Upper lobe of right lung (tissue), 1 donor: ENCODE data around the gene KIAA1755. TPM values are rescaled to one million over a fixed set of nuclear protein-coding genes. Genes with fewer than 3 reads are reported as not detected.
"Not testable (repeated sequence)": the region's sequence is repeated elsewhere in the genome, so short reads cannot be mapped to it uniquely, and the experiment has no call there.

Experiments used
- ATAC-seq: fragments of 200-7000 bp; cut with Tn5 transposase; one replicate; pipeline ENCODE4 v1.9.1; 2020; ENCODE audit warnings: mild to moderate bottlenecking, moderate library complexity
- DNase-seq: peaks from one replicate; pipeline ENCODE4 v3.0.0-alpha.2; 2020
- H3K27ac ChIP-seq: fragments of 200-600 bp; one replicate; pipeline ENCODE4 v1.8.0; 2022
- H3K27me3 ChIP-seq: fragments of 200-600 bp; one replicate; pipeline ENCODE4 v1.8.0; 2022; ENCODE audit warnings: mild to moderate bottlenecking
- H3K36me3 ChIP-seq: fragments of 200-600 bp; one replicate; pipeline ENCODE4 v1.8.0; 2022
- H3K4me1 ChIP-seq: fragments of 200-600 bp; one replicate; pipeline ENCODE4 v1.8.0; 2022
- H3K4me3 ChIP-seq: fragments of 200-600 bp; one replicate; pipeline ENCODE4 v1.8.0; 2022; ENCODE audit warnings: mild to moderate bottlenecking
- H3K9me3 ChIP-seq: fragments of 200-600 bp; one replicate; pipeline ENCODE4 v1.8.0; 2022
- CTCF ChIP-seq: fragments of 200-600 bp; IDR thresholded peaks from one replicate; pipeline ENCODE4 v1.8.0; 2022; ENCODE audit warnings: antibody characterized with exemption
- intact Hi-C: fragments of 100-400 bp; cut with DNase I; formaldehyde crosslinking; loops from one replicate; pipeline ENCODE4 v1.11.0; 2022
- total RNA-seq: library from RNA; stranded (reverse); fragmentation: NEBNext Ultra II Directional; extraction: Animal tissue kit (Norgen Biotek cat#: 25700); gene quantifications from one replicate; pipeline ENCODE4 v1.2.1, GENCODE V29; 2021
- donor health status: DM: no; HTN: yes; CAD: no; lungs with severe emphysema.

The KIAA1755 gene
- total RNA-seq, 1 donor from 2014 or later, result 2.3 TPM

- Histone ChIP-seq H3K9me3 (no peaks in the 10 kb centered on the region), H3K27ac (no peak overlapping the region), H3K4me3 (no peak overlapping the region), H3K27me3 (peaks cover 14% of the 10 kb centered on the region), H3K4me1 (peaks cover 9% of the 10 kb centered on the region), H3K36me3 (no peaks in the 10 kb centered on the region)
- intact Hi-C loops, result no loop called here
- ATAC-seq (no peak), DNase-seq (peak; percentile 9)
- TF ChIP-seq CTCF, result no peak
Observed at GRCh38 chr20:38255393-38255792, 5.1 kb downstream of the KIAA1755 start.

GRCh38 chr20:38254621-38255020 lies 5.9 kb downstream of the KIAA1755 start:
- H3K36me3 ChIP-seq, ATAC-seq, H3K9me3 ChIP-seq, H3K4me3 ChIP-seq, H3K4me1 ChIP-seq, H3K27ac ChIP-seq, intact Hi-C loops, H3K27me3 ChIP-seq: not testable (repeated sequence)
- peak; percentile 5 for DNase-seq

GRCh38 chr20:38253571-38253970 lies 7.0 kb downstream of the KIAA1755 start:
- intact Hi-C loops, result no loop called here
- H3K27me3 ChIP-seq, result peaks cover 7% of the 10 kb centered on the region
- ATAC-seq, result no peak
- no peaks in the 10 kb centered on the region for H3K36me3 ChIP-seq
- H3K27ac ChIP-seq, result no peak overlapping the region
- no peak overlapping the region for H3K4me3 ChIP-seq
- H3K4me1 ChIP-seq, result peaks cover 3% of the 10 kb centered on the region
- peak; percentile 1 for DNase-seq
- no peak for TF ChIP-seq CTCF
- H3K9me3 ChIP-seq, result no peaks in the 10 kb centered on the region

- DNase-seq (peak; percentile 40), ATAC-seq (no peak)
- Histone ChIP-seq H3K4me3 (no peak overlapping the region), H3K27me3 (peaks cover 7% of the 10 kb centered on the region), H3K27ac (no peak overlapping the region), H3K9me3 (no peaks in the 10 kb centered on the region), H3K4me1 (peaks cover 3% of the 10 kb centered on the region), H3K36me3 (no peaks in the 10 kb centered on the region)
- intact Hi-C loops, result no loop called here
- no peak for TF ChIP-seq CTCF
Observed at GRCh38 chr20:38252292-38253288, 7.9 kb downstream of the KIAA1755 start.

GRCh38 chr20:38251441-38251840 lies 9.1 kb downstream of the KIAA1755 start:
- H3K27me3 ChIP-seq, H3K9me3 ChIP-seq, intact Hi-C loops, H3K36me3 ChIP-seq, H3K4me3 ChIP-seq, ATAC-seq, H3K4me1 ChIP-seq, H3K27ac ChIP-seq: not testable (repeated sequence)
- peak; percentile 21 for DNase-seq

- Histone ChIP-seq H3K9me3 (no peaks in the 10 kb centered on the region), H3K36me3 (no peaks in the 10 kb centered on the region), H3K4me1 (peaks cover 3% of the 10 kb centered on the region), H3K27me3 (peaks cover 7% of the 10 kb centered on the region), H3K4me3 (no peak overlapping the region), H3K27ac (no peak overlapping the region)
- intact Hi-C loops, result no loop called here
- no peak for TF ChIP-seq CTCF
- ATAC-seq (no peak), DNase-seq (peak; percentile 10)
Observed at GRCh38 chr20:38250609-38251008, 9.9 kb downstream of the KIAA1755 start.
